NCI-H187 treated with DMSO at 0.1 percent for 48 hours (cell line): ENCODE results near the gene ASAP2.
"Not testable (repeated sequence)": the region's sequence is repeated elsewhere in the genome, so short reads cannot be mapped to it uniquely, and the experiment has no call there.

ENCODE experiments used
- DNase-seq: peaks from one replicate; lab custom pipeline; 2025; lab: John Stamatoyannopoulos, UW

Gene ASAP2

GRCh38 chr2:9251154-9252001 is 44.8 kb downstream of the ASAP2 start:
- DNase-seq, result no peak

GRCh38 chr2:9252002-9252357 is 45.4 kb downstream of the ASAP2 start:
- no peak for DNase-seq

GRCh38 chr2:9255416-9255815 is 48.8 kb downstream of the ASAP2 start:
- no peak for DNase-seq

- no peak for DNase-seq
Measured at GRCh38 chr2:9256147-9256546, 49.5 kb downstream of the ASAP2 start.

- no peak for DNase-seq
Measured at GRCh38 chr2:9256570-9257043, 50.0 kb downstream of the ASAP2 start.

GRCh38 chr2:9258501-9258900 is 51.9 kb downstream of the ASAP2 start:
- DNase-seq, result no peak

GRCh38 chr2:9258953-9259399 is 52.4 kb downstream of the ASAP2 start:
- DNase-seq, result no peak

- no peak for DNase-seq
Measured at GRCh38 chr2:9260464-9260918, 53.9 kb downstream of the ASAP2 start.

GRCh38 chr2:9261231-9261883 is 54.7 kb downstream of the ASAP2 start:
- DNase-seq, result no peak

- DNase-seq, result no peak
Measured at GRCh38 chr2:9262671-9263171, 56.1 kb downstream of the ASAP2 start.

- DNase-seq, result no peak
Measured at GRCh38 chr2:9263428-9263827, 56.8 kb downstream of the ASAP2 start.

- DNase-seq, result no peak
Measured at GRCh38 chr2:9264301-9264700, 57.7 kb downstream of the ASAP2 start.

GRCh38 chr2:9266711-9267110 is 60.1 kb downstream of the ASAP2 start:
- no peak for DNase-seq

- not testable (repeated sequence) for DNase-seq
Measured at GRCh38 chr2:9267286-9267685, 60.7 kb downstream of the ASAP2 start.

- DNase-seq, result no peak
Measured at GRCh38 chr2:9268301-9269080, 61.9 kb downstream of the ASAP2 start.

- DNase-seq, result no peak
Measured at GRCh38 chr2:9269295-9269694, 62.7 kb downstream of the ASAP2 start.

GRCh38 chr2:9269695-9270360 is 63.2 kb downstream of the ASAP2 start:
- no peak for DNase-seq

- DNase-seq, result no peak
Measured at GRCh38 chr2:9271091-9271490, 64.5 kb downstream of the ASAP2 start.

- no peak for DNase-seq
Measured at GRCh38 chr2:9271691-9272090, 65.1 kb downstream of the ASAP2 start.

GRCh38 chr2:9273486-9274130 is 67.0 kb downstream of the ASAP2 start:
- DNase-seq, result no peak

- DNase-seq, result no peak
Measured at GRCh38 chr2:9274701-9275343, 68.2 kb downstream of the ASAP2 start.
